A673 (cell line): Measurements from ENCODE around the gene KCNMA1.
"Not testable (repeated sequence)": the region's sequence is repeated elsewhere in the genome, so short reads cannot be mapped to it uniquely, and the experiment has no call there.

Experiments used
- CTCF ChIP-seq: fragments of 300-800, 200-600 bp; sonication (generic); conservative IDR thresholded peaks from 2 replicates; pipeline ENCODE4 v1.5.1; 2017; ENCODE audit warnings: low read depth, mild to moderate bottlenecking, antibody characterized with exemption, low read length, moderate library complexity, mixed read lengths
- EZH2 ChIP-seq: fragments of 200-600 bp; sonication (generic); IDR thresholded peaks from 2 replicates; pipeline ENCODE4 v1.6.1; 2017; ENCODE audit warnings: borderline replicate concordance, low read depth, mild to moderate bottlenecking, mixed read lengths, antibody characterized with exemption, low read length; ENCODE audit not compliant: poor library complexity, severe bottlenecking

- not testable (repeated sequence) for TF ChIP-seq CTCF, EZH2
Measured at GRCh38 chr10:77339872-77340271, 297.7 kb downstream of the KCNMA1 start.
